ENCODE measurements around the gene DPEP1. TPM values are rescaled to one million over a fixed set of nuclear protein-coding genes. Genes with fewer than 3 reads are reported as not detected.

DPEP1 gene
- total RNA-seq, 4 donors from 2014 or later, result 1.1 TPM; not detected in 3

DNA sequence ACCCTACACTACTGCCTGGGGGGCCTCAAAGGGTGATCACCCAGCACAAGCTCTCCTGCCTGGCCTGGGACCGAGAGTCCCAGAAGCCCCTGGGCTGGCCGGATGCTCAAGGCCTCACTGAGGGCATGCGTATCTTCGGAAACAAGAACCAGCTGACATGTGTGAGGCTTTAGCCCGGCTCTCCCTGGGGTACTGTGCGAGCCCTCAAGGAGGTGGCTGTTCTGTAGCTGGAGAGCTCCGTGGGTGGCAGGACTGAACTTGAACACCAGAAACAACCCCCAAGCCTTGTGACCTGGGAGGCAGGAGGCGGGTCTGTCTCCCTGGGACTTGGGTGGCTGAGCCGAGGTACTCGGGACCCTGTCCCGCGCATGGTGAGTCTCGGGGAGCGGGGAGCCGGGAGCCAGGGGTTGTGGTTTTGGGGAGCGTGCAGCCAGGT is 7.0 kb downstream of the DPEP1 start:
- TF ChIP-seq, protein P1, sequence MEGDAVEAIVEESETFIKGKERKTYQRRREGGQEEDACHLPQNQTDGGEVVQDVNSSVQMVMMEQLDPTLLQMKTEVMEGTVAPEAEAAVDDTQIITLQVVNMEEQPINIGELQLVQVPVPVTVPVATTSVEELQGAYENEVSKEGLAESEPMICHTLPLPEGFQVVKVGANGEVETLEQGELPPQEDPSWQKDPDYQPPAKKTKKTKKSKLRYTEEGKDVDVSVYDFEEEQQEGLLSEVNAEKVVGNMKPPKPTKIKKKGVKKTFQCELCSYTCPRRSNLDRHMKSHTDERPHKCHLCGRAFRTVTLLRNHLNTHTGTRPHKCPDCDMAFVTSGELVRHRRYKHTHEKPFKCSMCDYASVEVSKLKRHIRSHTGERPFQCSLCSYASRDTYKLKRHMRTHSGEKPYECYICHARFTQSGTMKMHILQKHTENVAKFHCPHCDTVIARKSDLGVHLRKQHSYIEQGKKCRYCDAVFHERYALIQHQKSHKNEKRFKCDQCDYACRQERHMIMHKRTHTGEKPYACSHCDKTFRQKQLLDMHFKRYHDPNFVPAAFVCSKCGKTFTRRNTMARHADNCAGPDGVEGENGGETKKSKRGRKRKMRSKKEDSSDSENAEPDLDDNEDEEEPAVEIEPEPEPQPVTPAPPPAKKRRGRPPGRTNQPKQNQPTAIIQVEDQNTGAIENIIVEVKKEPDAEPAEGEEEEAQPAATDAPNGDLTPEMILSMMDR (IDR thresholded peaks at IDR 0.05), result no peak
- no peak for DNase-seq (ENCODE audit: low spot score)
- ATAC-seq (ENCODE audit: low FRiP score), result no peak

DNA sequence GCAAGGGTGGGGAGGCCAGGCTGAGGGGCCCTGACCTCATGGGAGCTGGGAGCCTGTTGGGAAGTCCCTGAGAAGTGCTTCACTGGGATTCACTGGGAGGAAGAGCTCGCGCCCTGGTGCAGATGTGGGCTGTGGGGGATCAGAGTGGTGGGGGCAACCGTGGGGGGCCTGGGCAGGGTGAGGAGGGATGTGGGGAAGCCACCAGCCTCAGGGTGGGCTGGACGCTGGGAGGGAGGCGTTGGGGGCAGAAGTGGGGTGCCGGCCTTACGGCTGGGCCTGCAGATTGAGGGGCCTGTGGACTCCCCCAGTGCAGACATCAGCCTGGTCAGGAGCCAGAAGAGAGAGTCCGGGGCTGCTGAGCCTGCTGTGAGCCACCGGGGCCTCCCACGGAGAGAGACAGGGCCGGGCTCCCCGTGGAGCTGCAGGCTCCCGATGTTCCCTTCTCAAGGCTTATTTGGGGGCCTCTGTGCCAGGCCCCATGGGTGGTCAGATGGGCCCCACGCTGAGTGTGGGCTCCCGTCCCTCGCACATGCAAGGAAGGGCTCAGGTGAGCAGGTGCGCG is 7.8 kb downstream of the DPEP1 start:
- DNase-seq (ENCODE audit: low spot score) (no peak), ATAC-seq (ENCODE audit: low FRiP score) (no peak)
- TF ChIP-seq, protein P1 (IDR thresholded peaks at IDR 0.05), result no peak

- ATAC-seq (ENCODE audit: low FRiP score) (no peak), DNase-seq (ENCODE audit: low spot score) (no peak)
- TF ChIP-seq, protein P1 (IDR thresholded peaks at IDR 0.05), result no peak
Measured at GRCh38 chr16:89621698-89622409, 8.4 kb downstream of the DPEP1 start.

DNA sequence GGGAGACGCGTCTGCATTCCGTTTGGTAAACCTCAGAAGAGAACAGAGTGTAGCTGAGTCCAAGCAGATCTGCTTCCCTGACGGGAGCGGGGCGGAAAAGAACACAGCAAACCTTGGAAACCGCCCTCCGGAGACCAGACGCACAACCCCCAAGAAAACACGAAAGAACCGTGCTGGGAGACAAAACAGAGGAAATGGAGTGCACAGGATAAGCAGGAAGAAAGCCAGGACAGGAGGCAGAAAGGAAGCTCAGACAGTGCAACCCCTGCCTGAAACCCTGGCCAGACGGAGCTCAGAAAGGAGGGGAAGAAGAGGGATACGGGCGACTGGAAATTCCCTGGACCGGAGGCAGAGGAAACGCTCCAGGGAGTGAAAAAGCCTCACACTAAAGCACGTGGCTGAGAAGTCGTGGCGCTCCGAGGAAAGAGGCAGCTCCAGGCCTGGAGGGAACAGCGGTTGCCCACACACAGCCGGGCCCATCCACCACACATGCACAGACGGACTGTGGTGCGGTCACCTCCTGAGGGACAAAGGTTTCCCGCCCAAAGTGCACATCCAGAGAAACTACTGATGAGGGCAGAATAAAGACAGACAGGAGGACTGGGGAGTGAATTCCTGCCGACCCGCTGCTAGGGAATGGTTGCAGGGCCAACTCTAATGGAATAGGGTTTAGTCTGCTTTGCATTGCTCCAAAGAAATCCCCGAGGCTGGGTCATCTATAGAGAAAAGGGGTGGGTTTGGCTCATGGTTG is 10.2 kb downstream of the DPEP1 start:
- ATAC-seq (ENCODE audit: low FRiP score), result no peak
- DNase-seq (ENCODE audit: low spot score), result no peak
- TF ChIP-seq, protein P1 (IDR thresholded peaks at IDR 0.05), result no peak

DNA sequence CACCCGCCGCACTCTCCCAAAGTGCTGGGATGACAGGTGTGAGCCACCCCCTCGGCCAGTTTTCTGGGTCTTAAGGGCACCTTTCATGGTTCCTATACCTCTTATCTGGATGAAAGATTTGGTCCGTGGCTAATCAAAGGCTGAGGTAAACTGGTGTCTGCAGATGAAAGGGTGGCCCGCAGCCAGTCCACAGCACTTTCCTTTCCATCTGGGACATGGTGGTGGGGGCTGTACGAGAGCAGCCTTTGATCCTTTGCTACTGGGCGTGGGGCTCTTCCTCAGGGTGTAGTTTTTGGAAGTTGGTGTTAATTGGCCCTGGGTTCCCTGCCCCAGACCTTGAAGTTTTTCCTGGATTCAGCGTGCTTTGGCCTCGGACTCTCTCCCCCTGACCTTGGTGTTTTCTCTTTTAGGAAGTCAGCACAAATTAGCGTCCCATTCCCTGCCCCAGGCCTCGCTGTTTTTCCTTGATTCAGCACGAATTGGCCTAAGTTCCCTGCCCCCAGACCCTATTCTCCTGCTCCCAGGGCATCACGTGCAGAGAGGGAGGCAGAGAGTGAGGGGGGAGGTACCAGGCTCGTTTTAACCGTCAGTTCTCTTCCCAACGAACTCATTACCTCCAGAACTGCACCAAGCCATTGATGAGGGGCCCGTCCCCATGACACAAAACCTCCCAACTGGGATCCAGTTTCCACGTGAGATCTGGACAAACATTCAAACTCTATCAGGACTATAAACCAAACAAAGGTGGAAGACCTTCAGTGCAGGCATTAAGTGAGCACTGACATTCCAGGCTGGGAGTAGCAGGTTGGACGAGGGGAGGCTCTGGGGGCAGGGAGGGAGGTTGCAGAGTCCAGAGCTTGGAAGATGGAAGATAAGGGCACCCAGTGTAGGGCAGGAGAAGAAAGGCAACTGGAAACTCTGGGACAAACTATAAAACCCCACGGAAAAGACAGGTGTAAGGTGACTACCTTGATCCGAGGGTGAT is 11.6 kb downstream of the DPEP1 start:
- DNase-seq (ENCODE audit: low spot score) (no peak), ATAC-seq (ENCODE audit: low FRiP score) (no peak)
- TF ChIP-seq, protein P1 (IDR thresholded peaks at IDR 0.05), result no peak

DNA sequence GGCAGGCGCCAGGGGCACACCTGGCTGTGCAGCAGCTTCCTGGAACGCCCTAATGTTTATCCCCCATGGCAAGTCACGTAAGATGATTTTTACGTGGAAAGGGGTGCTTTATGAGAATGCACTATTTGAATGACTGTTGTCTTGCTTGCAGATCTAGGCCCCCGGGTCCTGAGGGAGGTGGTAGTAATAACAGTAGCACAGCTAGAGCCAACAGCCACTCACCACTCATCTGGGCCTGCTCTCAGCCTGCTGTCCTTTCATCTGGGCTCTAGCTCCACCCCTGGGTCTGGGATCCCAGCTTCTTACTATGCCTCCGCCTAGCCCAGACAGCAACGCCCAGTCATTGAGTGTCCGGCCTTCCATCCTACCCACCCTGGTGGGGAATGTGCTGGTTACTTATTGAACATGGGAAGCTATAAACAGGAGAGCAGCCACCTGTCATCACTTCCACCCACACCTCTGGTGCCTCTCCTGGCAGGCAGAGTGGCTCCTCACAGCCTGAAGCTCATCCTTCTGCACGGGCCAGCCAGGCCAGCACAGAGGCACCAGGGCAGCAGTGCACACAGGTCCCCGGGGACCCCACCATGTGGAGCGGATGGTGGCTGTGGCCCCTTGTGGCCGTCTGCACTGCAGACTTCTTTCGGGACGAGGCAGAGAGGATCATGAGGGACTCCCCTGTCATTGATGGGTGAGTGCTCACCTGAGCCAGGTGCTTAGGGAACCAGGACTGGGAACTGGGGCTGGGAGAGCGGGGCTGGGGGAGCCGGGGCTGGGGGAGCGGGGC is 16.6 kb downstream of the DPEP1 start:
- no peak for ATAC-seq (ENCODE audit: low FRiP score)
- DNase-seq (ENCODE audit: low spot score), result no peak
- TF ChIP-seq, protein P1 (IDR thresholded peaks at IDR 0.05), result no peak
